HG02884 (cell line): Measurements from ENCODE around the gene MRTO4.

Source experiments
- ATAC-seq: cut with Tn5 transposase; IDR thresholded peaks from one replicate; pipeline ENCODE4 v1.9.1; 2021; ENCODE audit warnings: mild to moderate bottlenecking, moderate library complexity; ENCODE audit not compliant: unreplicated experiment

Gene MRTO4

DNA sequence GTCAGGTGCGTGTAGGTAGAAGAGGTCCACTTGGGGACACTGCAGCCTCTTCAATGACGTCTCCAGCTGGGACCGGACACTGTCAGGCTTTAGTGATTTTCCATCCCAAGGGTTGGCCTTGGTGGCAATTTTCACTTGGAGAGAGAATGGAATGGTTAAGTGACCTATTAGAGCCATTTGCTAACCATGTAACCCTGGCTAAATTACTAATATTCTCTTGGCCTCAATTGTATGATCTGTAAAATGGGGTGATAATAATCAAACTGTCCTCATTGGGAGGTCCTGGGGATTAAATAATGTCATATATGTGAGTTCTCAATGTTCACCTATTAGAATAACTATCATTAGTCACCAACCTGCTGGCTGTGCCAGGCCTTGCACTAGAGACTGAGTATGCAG is 56.9 kb downstream of the MRTO4 start:
- ATAC-seq, result no peak

DNA sequence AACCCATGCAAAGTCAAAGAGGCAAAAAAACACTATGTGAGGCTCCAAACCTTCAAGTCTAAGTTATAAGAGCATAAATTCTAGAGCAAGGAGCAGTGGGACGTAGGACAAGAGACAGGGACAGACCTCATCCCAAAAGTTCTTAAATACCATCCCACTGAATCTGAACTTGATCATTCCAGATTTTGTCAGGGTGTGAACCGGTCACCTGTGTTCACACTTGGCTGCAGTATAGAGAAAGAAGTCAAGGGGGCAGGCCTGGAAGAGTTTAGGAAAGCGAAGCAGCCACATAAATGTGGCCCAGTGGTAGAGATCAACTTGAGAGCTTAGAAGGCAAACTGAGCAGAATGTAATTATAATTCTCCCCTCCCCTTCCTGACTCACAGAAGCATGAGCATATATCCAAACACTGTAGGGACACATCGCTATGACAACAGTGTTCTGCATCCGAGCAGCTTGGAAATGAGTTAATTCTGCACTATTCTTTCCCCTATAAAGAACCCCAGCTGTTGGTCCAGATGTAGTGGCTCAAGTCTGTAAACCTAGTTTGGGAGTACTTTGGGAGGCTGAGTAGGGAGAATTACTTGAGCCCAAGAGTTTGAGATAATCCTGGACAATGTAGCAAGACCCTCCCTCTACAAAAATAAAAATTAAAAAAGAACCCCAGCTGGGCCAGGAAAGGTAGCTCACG is 57.7 kb downstream of the MRTO4 start:
- ATAC-seq, result no peak
